SH-SY5Y (cell line): Measurements from ENCODE around the gene BUB1B.

Experiments
- GATA2 ChIP-seq: IDR thresholded peaks from 2 replicates; pipeline ENCODE4 v1.6.1; 2011; ENCODE audit warnings: mild to moderate bottlenecking, low read depth, low read length
- GATA3 ChIP-seq: IDR thresholded peaks from 2 replicates; pipeline ENCODE4 v1.6.1; 2011; ENCODE audit warnings: low read depth, mild to moderate bottlenecking, low read length, moderate library complexity

- TF ChIP-seq GATA2 (no peak), GATA3 (no peak)
These were observed 94.2 kb downstream of the BUB1B start for GRCh38 chr15:40255033-40255432.
